Measurements from ENCODE around the gene OR6A2.

OR6A2 gene

GRCh38 chr11:6755953-6756347 lies 43.5 kb downstream of the OR6A2 start:
- DNase-seq (ENCODE audit: low spot score): no peak

DNA sequence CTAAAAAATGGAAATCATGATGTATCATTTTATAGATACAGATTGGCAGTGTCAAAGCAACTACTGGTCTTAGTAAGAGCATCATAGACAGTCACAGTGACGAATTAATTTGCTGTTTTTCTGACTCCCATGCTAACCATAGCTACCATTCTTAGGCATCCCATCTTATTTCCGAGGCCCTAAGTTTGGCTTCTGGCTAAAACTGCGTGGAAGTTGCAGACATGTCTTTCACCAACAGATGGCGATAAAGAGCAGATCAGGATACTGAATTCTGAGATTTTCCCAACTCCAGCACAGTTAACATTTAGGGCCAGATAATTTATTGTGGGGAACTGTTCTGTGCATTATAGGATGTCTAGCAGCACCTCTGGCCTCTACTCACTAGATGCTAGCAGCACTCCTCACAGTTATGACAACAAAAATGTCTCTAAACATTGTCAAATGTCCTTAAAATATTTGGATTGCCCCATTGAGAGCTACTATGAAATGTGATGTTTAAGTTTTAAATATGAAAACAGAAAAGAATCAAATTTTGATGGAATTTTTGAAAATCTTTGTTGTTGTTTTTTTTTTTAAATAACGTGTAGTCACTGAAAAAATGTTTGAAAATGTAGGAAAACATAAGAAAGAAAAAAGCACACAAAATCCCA lies 44.1 kb downstream of the OR6A2 start:
- DNase-seq (ENCODE audit: low spot score): peak; percentile 91

DNA sequence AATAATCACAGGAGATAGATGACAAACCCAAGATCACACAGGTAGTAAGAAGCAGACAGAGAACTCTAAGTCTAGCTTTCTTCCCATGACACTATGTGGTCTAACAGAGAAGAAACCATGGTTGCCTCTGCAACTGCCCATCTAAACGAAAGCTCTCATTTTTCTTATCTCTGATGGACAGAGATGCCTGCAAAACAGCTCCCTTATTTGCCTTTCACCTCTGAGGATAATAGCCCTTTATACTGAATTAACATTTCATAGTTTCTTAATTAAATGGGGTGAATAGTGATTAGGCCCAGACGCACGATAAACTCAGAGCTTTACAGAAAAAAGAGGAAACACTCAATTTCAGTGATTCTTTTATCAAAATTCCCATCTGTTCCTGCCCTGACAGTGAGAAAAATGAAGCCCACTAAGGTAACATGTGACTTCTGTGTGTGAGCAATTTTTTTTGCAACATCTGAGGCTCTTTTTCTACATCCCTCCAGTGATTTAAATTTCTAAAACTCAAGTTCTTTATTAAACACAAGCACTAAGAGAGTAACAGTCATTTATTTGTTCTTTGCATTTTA lies 52.3 kb downstream of the OR6A2 start:
- DNase-seq (ENCODE audit: low spot score): no peak

DNA sequence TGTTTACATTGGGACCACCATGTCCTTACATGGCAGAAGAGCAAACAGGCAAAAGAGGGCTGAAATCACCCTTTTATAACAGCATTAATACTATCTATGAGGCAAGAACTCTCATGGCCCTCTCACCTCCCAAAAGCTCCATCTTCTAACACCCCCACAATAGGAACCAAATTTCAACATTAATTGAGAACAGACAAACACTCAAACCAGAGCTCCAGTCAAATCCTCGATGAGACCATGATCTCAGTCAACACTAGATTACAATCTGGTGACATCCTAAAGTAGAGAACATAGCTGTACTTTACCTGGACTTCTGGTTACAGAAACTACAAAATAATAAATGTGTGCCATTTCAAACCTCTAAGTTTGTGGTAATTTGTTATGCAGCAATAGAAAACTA lies 52.9 kb downstream of the OR6A2 start:
- DNase-seq (ENCODE audit: low spot score): no peak

DNA sequence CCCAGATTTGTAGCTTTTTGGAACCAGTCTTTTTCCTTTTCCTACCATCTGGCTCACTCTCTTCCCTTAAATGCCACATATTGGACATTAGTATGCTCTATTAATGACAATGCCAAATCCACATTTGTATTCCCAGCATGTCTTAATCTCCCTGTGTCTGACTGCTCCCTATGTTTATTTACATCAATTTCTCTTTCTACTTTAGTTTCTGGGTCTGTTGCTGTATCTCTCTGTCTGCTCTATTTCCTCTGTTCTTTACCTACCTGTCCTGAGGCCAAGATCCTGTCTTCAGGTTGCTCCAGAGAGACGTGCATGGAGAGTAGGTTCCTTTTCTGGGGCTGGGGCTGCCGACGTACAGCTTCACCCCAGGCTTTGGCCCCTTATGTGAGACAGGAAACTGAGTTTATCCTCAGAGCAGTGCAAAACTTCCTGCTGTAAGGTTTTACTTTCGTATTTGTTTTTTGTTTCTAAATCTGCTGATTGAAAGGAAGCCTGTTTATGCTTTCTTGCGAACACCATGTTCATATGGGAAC lies 53.3 kb downstream of the OR6A2 start:
- DNase-seq (ENCODE audit: low spot score): no peak

- DNase-seq (ENCODE audit: low spot score): no peak
These were observed 53.9 kb downstream of the OR6A2 start for GRCh38 chr11:6745465-6746015.

GRCh38 chr11:6745018-6745417 lies 54.5 kb downstream of the OR6A2 start:
- DNase-seq (ENCODE audit: low spot score): no peak

DNA sequence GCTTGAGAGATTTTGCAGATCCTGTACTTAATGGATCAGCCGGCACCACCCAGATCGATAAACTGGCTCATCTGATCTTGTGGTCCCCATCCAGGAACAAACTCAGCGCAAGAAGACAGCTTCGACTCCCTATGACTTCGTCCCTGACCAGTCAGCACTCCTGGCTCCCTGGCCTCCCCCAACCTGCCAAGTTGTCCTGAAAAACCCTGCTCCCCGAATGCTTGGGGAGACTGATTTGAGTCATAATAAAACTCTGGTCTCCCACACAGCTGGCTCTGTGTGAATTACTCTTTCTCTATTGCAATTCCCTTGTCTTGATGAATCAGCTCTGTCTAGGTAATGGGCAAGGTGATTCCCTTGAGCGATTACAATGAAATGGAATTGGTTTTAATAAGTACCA lies 57.2 kb downstream of the OR6A2 start:
- DNase-seq (ENCODE audit: low spot score): no peak
